ENCODE measurements around the gene AAGAB.
A peak's percentile ranks its signal among the peaks of the same experiment; 100 is the strongest.
"Not testable (repeated sequence)": the region's sequence is repeated elsewhere in the genome, so short reads cannot be mapped to it uniquely, and the experiment has no call there.

The AAGAB gene, protein sequence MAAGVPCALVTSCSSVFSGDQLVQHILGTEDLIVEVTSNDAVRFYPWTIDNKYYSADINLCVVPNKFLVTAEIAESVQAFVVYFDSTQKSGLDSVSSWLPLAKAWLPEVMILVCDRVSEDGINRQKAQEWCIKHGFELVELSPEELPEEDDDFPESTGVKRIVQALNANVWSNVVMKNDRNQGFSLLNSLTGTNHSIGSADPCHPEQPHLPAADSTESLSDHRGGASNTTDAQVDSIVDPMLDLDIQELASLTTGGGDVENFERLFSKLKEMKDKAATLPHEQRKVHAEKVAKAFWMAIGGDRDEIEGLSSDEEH

GRCh38 chr15:67254238-67255175 is at the start of gene AAGAB, which contains the start of gene IQCH:
AAGAB (minus strand) TSS chr15:67254661; CDS start chr15:67254631, 30 bp downstream.
IQCH (plus strand) TSS chr15:67254786; CDS start chr15:67254897, 111 bp downstream.
- DNase-seq (ENCODE audit: low spot score): peak; percentile 93

GRCh38 chr15:67303490-67304363 is 49.3 kb upstream of the AAGAB start:
- no peak for DNase-seq (ENCODE audit: low spot score)

DNA sequence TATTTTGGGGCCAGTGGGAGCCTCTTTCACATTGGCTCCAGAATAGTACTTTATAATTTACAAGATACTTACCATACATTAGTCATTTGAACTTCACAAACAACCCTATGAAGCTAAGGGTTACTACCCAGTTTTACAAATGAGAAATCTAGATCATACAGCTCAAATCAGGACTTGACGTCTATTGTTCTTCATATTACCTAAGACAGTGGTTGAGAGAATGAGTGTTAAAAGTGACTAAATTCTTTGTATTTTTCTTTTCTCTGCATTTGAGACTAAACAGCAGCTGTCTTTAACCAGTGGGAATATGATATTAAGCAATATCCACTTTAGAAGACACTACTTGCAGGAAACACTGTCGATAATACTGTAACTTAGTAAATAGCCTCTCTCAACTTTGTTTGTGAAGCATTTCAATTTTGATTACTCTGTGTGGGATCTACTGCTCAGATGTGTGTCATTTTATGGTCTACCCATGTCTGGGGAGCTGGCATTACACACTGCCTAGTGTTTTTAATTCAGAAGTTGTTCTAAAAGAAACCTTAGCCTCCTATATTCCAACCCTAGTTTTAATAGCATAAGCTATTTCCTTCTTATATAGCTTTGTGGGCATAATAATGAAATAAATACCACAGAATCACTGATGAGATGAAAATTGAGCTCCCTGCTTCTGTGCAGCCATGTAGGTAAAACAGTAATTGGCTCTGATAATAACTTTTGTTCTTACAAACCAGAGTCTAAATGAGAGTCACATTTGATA is 46.0 kb upstream of the AAGAB start:
- no peak for DNase-seq (ENCODE audit: low spot score)

DNA sequence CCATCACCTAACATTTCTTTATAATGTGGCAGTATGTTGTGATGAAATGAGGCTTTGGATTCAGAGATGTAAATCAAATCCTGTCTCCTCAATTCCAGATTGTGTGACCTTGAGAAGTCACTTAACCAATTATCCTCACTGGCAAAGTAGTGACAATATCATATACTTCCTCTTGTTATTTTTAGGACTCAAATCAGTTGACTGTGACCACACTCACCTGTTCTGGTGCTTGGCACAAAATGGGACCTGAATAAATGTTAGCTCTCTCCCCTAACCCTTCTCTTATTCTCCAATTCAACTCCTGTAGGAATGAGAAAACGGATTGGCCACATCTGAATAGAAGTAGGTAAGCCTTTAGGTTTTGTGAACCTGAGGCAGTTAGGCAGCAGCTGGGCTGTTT is 42.2 kb upstream of the AAGAB start:
- no peak for DNase-seq (ENCODE audit: low spot score)

GRCh38 chr15:67296188-67296587 is 41.7 kb upstream of the AAGAB start:
- DNase-seq (ENCODE audit: low spot score): no peak

DNA sequence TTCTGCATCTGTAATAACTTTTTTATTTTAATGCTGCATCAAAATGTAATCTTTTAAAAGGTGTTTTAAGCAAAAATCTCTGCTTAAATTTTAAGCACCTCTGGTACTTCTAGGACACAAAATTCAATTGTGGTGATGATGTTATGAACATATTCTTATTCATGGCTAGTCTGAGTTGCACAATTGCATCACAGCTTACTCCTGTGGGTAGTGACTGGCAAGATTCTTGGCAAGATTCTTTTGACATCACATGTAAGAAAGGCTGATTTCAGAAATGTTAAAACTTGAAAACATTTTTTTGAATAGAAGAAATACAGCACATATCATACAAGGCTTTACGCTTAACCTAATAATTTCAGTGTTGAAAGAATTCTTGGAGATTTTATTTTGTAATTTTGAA is 35.9 kb upstream of the AAGAB start:
- DNase-seq (ENCODE audit: low spot score): no peak

GRCh38 chr15:67286400-67286799 is 31.9 kb upstream of the AAGAB start:
- DNase-seq (ENCODE audit: low spot score): not testable (repeated sequence)

DNA sequence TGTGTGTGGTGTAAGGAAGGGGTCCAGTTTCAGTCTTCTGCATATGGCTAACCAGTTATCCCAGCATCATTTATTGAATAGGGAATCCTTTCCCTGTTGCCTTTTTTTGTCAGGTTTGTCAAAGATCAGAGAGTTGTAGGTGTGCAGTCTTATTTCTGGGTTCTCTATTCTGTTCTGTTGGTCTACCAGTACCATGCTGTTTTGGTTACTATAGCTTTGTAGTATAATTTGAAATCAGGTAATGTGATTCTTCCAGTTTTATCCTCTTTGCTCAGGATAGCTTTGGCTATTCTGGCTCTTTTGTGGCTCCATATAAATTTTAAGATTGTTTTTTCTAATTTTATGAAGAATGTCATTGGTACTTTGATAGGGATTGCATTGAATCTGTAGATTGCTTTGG is 31.2 kb upstream of the AAGAB start:
- DNase-seq (ENCODE audit: low spot score): not testable (repeated sequence)

GRCh38 chr15:67281714-67282113 is 27.3 kb upstream of the AAGAB start:
- DNase-seq (ENCODE audit: low spot score): no peak

DNA sequence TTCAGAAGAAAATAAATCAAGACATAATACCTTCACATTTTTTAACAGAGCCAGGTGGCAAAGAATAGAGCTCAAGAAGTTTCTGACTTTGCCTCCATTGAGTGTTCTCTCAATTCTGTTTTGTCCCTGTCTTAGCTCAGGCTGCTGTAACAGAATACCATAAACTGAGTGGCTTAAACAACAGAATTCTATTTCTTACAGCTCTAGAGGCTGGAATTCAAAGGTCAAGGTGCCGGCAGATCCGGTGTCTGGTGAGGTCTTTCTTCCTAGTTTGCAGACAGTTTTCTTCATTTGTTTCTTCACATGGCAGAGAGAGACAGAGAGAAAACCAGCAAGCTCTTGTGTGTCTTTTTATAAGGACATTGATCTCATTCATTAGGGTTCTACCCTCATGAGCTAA is 25.8 kb upstream of the AAGAB start:
- no peak for DNase-seq (ENCODE audit: low spot score)

DNA sequence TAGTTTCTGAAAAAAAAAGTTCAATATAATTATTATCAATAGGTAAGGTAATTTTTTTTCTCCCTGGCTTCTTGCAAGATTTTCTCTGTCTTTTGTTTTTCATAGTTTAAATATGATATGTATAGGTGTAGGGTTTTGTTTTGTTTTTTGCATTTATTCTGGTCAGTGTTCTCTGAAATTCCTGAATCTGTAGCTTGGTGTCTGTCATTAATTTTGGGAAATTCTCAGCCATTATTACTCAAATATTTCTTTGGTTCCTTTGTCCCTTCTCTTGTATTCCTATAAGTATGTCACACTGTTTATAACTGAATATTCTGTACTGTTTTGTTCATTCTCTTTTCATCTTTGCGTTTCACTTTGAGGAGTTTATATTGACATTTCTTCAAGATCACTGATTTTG is 22.2 kb upstream of the AAGAB start:
- DNase-seq (ENCODE audit: low spot score): no peak

DNA sequence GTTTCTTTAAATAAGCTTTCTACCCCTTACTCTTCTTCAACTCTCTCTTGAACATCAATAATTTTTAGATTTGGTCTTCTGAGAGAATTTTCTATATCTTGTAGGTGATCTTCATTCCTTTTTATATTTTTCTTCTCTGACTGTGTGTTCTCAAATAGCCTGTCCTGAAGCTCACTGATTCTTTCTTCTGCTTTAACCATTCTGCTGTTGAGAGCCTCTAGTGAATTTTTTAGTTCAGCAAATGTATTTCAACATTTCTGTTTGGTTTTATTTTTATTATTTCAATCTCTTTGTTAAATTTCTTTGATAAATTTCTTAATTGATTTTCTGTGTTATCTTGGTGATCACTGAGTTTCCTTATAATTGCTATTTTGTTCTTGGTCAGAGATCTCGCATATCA is 19.8 kb upstream of the AAGAB start:
- no peak for DNase-seq (ENCODE audit: low spot score)

DNA sequence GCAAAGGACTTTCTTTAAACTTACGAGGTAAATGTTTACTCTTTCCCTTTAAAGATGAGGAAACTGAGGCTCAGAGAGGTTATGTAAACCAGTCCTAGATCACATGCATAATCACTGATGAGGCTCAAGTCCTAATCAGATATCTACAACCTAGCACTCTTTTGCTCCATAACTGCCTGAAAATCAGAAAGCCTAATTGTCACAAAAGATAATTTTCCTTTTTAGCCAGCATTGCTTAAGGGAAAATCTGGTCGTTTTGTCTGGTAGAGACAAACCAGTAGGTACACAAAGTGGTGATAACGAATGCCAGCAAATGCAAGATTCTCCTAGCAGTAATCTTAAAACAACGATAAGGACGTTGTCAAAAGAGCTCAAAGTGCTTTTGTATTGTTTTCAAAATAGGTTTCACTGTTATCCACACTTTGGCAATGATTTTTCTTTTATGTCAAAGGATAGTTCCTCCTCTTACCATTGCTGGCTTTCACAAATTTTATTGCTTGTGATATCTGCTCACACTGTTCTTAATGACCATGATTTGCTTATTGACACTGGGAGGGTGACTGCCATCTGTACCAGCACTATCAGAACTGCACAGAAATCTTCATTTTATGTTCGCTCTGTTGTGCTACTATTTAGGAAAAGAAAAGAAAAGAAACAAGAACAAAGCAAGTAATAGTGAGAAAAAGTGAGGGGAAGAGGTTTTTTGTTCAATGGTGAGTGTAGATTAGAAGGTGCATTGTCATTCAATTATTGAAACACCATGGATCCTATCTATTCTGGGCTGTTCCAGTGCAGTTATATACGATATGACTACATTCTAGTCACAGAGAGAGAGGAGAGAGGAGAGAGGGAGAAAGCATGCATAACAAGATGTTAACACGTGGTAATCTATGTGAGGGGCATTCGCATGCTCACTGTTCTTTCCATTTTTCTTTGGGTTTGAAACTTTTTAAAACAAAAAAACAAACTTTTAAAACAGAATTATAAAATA is 13.8 kb upstream of the AAGAB start:
- no peak for DNase-seq (ENCODE audit: low spot score)

- no peak for DNase-seq (ENCODE audit: low spot score)
These were observed 13.0 kb upstream of the AAGAB start for GRCh38 chr15:67267440-67267839.

- no peak for DNase-seq (ENCODE audit: low spot score)
These were observed 12.4 kb upstream of the AAGAB start for GRCh38 chr15:67266870-67267269.

DNA sequence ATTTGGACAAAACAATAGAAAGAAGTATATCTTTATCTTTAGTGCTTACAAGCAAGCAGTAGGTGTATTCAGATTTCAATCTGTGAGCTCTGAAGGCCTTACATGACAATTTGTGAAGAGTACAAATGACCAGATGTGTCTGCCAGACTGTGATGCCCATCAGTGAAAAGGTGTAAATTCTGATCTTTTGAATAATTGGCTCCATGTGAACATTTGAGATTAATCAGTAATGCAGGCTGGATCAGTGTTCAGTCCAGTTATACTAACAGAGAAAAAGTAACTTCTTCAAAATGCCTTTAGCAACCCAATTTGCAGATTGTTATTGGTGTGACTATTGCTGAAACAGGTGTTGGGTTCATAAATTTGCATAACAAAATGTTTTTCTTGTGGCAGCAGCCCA is 5.3 kb upstream of the AAGAB start:
- no peak for DNase-seq (ENCODE audit: low spot score)

DNA sequence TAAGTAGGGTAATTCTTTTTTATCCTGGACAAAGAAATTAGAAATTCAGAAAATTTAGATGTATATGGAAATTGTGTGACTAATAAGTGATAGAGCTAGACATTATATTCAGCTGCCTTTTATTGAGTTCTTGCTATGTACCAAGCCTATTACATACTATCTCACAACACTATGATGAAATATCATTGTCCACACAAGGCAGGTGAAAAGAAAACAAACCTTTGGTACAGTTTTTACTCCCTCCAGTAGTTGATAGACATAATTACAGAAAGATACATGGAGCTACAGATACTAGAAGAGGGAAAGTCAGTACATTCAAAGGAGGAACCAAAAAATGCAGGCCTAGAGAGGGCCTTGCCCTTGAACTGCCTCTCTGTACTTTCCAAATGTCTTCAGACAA is 4.9 kb upstream of the AAGAB start:
- DNase-seq (ENCODE audit: low spot score): no peak

DNA sequence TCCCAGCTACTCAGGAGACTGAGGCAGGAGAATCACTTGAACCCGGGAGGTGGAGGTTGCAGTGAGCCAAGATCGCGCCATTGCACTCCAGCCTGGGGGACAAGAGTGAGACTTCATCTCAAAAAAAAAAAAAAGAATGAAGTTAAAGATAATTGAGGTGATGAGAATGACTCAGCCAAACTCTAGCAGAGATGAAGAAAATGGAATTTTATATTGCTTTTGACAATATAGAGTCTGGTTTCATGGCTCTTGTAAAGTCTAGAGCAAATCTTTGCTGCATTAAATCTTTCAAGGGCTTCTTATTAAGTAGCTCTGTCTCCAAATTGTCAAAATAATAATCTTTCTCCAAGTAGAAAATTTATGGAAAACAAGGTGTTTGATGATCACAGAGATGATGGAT is 4.0 kb upstream of the AAGAB start:
- DNase-seq (ENCODE audit: low spot score): not testable (repeated sequence)

DNA sequence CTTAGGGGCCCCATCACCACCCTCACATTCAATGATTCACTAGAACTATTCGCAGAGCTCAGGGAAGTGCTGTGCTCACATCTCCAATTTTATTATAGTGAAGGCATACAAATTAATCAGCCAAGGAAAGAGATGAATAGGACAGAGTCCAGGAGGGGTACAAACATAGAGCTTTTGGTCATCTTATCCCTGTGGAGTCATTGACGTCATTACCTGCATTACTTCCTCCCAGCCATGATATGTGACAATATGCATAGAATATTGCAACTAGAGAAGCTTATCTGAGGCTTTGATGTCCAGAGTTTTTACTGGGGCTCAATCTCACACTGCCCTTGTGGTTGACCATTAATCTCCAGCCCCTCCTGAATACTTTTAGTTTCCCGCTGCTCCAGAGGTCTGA is 1.6 kb upstream of the AAGAB start:
- no peak for DNase-seq (ENCODE audit: low spot score)
